Inferior parietal cortex (tissue), 1 donor: Measurements from ENCODE around the gene TESK1.
"Not testable (repeated sequence)": the region's sequence is repeated elsewhere in the genome, so short reads cannot be mapped to it uniquely, and the experiment has no call there.

Source experiments
- DNase-seq: peaks from one replicate; pipeline ENCODE4 v3.0.0-alpha.2; 2016; ENCODE audit errors: extremely low spot score

The TESK1 gene

GRCh38 chr9:35579659-35580227 is 25.3 kb upstream of the TESK1 start:
- not testable (repeated sequence) for DNase-seq

DNA sequence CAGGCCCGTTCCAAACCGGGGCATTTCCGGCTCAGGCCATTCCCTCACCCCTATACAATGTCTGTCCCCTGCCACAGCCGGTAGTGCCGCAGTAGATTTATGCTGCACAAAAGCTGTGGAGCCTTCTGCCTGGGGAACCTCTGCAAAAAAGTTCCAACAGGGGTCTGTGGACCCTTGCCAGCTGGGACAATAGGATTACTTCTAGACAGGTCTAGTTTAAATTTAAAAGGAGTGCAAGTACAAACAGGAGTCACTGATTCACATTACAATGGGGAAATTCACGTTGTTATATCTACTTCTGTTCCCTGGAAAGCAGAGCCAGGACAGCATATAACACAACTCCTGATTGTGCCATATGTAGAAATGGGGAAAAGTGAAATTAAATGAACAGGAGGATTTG is 21.5 kb upstream of the TESK1 start:
- DNase-seq: not testable (repeated sequence)

DNA sequence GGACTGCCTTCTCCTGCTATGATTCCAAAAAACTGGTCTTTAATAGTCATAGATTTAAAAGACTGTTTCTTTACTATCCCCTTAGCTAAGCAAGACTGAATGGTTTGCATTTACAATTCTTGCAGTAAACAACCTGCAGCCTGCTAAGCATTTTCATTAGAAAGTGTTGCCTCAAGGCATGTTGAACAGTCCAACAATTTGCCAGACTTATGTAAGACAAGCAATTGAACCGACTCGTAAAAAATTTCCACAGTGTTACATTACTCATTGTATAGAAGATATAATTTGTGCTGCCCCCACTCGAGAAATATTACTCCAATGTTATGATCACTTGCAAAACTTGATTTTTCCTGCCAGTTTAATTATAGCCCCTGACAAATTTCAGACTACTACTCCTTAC is 20.4 kb upstream of the TESK1 start:
- not testable (repeated sequence) for DNase-seq

DNA sequence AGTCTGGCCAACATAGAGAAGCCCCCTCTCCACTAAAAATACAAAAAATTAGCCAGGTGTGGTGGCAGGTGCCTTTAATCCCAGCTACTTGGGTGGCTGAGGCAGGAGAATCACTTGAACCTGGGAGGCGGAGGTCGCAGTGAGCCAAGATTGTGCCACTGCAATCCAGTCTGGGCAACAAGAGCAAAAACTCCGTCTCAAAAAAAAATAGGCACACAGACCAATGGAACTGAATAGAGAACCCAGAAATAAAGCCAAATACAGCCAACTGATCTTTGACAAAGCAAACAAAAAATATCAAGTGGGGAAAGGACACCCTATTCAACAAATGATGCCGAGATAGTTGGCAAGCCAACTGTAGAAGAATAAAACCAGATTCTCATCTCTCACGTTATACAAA is 16.6 kb upstream of the TESK1 start:
- not testable (repeated sequence) for DNase-seq

- DNase-seq: no peak
Measured at GRCh38 chr9:35593581-35593980, 11.5 kb upstream of the TESK1 start.

GRCh38 chr9:35594471-35594870 is 10.6 kb upstream of the TESK1 start:
- no peak for DNase-seq

- not testable (repeated sequence) for DNase-seq
Measured at GRCh38 chr9:35596907-35597306, 8.2 kb upstream of the TESK1 start.

GRCh38 chr9:35598866-35599590 is 6.0 kb upstream of the TESK1 start:
- no peak for DNase-seq

- no peak for DNase-seq
Measured at GRCh38 chr9:35599763-35600604, 5.1 kb upstream of the TESK1 start.

GRCh38 chr9:35603506-35603985 is 1.5 kb upstream of the TESK1 start:
- DNase-seq: no peak

DNA sequence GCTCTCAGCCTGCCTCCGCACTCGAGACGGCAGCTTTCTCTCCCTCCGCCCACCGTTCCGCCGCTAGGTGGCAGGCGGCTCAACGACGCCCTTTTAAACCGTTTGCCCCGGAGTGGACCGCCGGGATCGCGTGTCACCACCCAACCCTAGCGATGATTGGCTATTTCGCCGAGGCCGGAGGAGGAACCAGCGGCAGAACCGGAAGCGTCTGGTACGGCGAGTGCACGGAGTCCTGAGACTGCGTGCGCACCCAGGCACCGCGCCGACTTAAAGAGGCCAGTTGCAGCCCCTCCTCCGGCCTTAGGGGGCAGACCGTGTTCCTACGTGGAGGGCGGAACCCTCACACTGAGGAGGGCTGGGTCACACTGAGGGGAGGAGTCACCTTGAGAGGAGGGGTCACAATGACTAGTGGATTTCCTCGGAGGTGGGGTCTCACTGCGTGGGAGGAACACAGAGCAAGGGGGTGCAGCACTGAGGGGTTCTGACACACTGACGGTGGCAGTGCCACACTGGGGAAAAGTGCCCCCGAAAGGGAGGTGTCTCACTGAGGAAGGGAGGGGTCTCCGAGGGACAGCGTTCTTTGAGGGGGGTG is 980 bp upstream of the TESK1 start:
- peak; percentile 99 for DNase-seq

DNA sequence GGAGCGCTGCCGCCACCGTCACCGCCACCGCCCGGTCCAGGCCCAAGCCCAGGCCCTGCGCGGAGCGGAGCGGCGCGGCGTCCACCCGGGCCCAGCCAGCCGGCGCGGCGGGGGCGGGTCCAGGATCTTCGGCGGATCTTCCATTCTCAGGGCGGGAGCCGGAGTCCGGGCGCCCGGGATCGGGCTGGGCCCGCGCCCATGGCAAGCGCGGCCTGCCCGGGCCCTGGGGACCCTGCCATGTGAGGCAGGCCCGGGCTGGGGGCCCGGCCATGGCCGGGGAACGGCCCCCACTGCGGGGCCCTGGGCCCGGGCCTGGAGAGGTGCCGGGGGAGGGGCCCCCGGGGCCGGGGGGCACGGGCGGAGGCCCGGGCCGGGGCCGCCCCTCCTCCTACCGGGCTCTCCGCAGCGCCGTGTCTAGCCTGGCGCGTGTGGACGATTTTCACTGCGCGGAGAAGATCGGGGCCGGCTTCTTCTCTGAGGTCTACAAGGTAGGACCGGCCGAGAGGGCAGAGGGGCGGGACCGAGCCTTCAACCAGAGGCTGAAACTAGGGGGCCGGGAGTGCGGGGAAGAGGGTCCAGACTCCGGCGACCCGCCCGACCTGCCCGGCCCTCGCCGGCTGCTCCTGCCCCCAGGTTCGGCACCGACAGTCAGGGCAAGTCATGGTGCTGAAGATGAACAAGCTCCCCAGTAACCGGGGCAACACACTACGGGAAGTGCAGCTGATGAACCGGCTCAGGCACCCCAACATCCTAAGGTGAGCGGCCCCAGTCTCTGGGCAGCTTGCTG is 482 bp downstream of the TESK1 start:
- no peak for DNase-seq

DNA sequence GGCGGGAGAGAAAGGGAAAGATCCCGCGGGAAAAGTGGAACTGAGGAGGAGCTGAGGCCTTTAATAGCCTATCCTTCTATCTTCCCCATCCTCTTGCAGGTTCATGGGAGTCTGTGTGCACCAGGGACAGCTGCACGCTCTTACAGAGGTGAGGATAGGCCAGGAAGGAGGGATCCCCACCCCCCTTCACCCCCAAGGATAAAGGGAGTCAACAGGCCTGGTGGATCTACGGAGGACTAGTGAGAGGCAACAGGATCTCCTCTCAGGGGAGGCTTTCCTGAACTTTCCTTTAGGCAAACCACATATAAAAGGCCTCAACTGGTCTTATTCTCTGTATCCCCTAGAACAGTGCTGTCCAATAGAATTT is 1.1 kb downstream of the TESK1 start:
- DNase-seq: no peak

DNA sequence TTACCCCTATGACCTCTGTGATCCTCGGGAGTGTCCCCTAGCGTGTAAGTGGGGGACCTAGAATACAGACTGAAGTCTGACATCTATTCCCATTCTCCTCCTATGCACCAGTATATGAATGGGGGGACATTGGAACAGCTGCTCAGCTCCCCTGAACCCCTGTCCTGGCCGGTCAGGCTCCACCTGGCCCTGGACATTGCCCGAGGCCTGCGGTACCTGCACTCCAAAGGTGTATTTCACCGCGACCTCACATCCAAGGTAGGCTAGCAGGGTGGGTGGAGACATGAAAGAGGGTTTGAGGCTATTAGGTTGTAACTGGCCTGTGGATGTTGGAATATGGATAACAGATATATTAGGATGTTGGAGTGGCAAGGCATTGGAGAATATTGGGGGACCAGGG is 1.7 kb downstream of the TESK1 start:
- no peak for DNase-seq

DNA sequence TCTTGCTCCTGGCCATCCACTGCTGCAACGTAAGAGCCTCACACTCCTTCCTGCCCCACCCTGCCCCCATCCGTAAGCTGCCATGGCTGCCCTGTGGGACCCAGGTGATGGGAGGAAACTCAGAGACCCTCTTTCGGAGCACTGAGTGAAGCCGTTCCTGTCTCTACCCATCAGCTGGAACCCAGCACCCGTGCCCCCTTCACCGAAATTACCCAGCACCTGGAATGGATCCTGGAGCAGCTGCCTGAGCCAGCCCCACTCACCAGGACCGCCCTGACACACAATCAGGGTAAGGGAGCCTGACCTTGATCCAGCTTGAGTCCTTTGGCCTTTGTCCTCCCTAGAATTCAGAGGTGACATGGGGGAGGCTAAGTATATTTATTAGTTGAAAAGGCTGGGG is 3.2 kb downstream of the TESK1 start:
- no peak for DNase-seq

- DNase-seq: no peak
Measured at GRCh38 chr9:35609001-35609819, 4.1 kb downstream of the TESK1 start.

- no peak for DNase-seq
Measured at GRCh38 chr9:35609820-35610163, 4.7 kb downstream of the TESK1 start.

GRCh38 chr9:35611230-35611797 is 6.3 kb downstream of the TESK1 start:
- peak; percentile 48 for DNase-seq

- DNase-seq: not testable (repeated sequence)
Measured at GRCh38 chr9:35612066-35612465, 7.0 kb downstream of the TESK1 start.

GRCh38 chr9:35612843-35613242 is 7.8 kb downstream of the TESK1 start:
- no peak for DNase-seq
